B cell (primary cell): Measurements from ENCODE around the gene EML1. TPM values are rescaled to one million over a fixed set of nuclear protein-coding genes. Genes with fewer than 3 reads are reported as not detected.

Experiments used
- ATAC-seq: fragments of 200-7000 bp; cut with Tn5 transposase; one replicate; pipeline ENCODE4 v1.10.0; 2021; ENCODE audit warnings: low read depth, mild to moderate bottlenecking, moderate number of reproducible peaks, moderate library complexity
- CTCF ChIA-PET: fragments of 350-600 bp; sonication (Branson Sonifier 250); formaldehyde crosslinking; loops from one replicate; lab custom pipeline; 2021; ENCODE audit warnings: antibody characterized with exemption, inconsistent platforms; lab: Charles Lee
- POLR2A ChIA-PET: fragments of 350-600 bp; sonication (Branson Sonifier 250); formaldehyde crosslinking; loops from one replicate; lab custom pipeline; 2021; ENCODE audit warnings: antibody characterized with exemption; lab: Charles Lee
- DNase-seq: peaks from one replicate; pipeline ENCODE4 v3.0.0; 2013
- H2AFZ ChIP-seq: 2 replicates; pipeline ENCODE4 v1.6.1; 2012; ENCODE audit warnings: mild to moderate bottlenecking, low read depth, low read length; ENCODE audit not compliant: insufficient read depth, poor library complexity, severe bottlenecking
- H3K27ac ChIP-seq, 2 donors: 1 replicate in 1 of 2; 2 replicates in 1 of 2; pipeline ENCODE4 v1.5.1; 2012 to 2013; ENCODE audit warnings: low read length in 2 of 2, mild to moderate bottlenecking in 2 of 2, moderate library complexity in 1 of 2
- H3K27me3 ChIP-seq, 4 experiments: fragments of 200-600 bp in 1 of 4; sonication (generic) in 1 of 4; replicated peaks in 1 of 4; 1 replicate in 2 of 4; 2 replicates in 2 of 4; pipeline versions ENCODE4 v1.6.1 to v1.7.0; 2013 to 2016; ENCODE audit warnings: low read length in 3 of 4, mild to moderate bottlenecking in 2 of 4, mixed read lengths in 1 of 4, moderate library complexity in 1 of 4; ENCODE audit not compliant: insufficient read depth in 4 of 4, control insufficient read depth in 3 of 4; ENCODE audit errors: control extremely low read depth in 1 of 4
- H3K36me3 ChIP-seq, 2 experiments: replicated peaks in 1 of 2; 1 replicate in 1 of 2; 2 replicates in 1 of 2; pipeline versions ENCODE4 v1.6.1 to v1.7.1; 2013; ENCODE audit warnings: low read length in 1 of 2; ENCODE audit not compliant: insufficient read depth in 2 of 2, control insufficient read depth in 1 of 2; ENCODE audit errors: control extremely low read depth in 1 of 2, extremely low read depth in 1 of 2
- H3K4me1 ChIP-seq, 2 donors: fragments of 200-600 bp in 1 of 2; sonication (generic) in 1 of 2; 1 replicate in 1 of 2; 2 replicates in 1 of 2; pipeline versions ENCODE4 v1.5.1 to v1.6.1; 2013 to 2017; ENCODE audit warnings: low read length in 2 of 2; ENCODE audit not compliant: control insufficient read depth in 2 of 2, insufficient read depth in 2 of 2
- H3K4me2 ChIP-seq: replicated peaks from 2 replicates; pipeline ENCODE3; 2012; ENCODE audit warnings: mild to moderate bottlenecking, low read depth, low read length; ENCODE audit not compliant: poor library complexity, severe bottlenecking
- H3K4me3 ChIP-seq, 5 experiments: fragments of 200-600 bp in 1 of 5; sonication (generic) in 1 of 5; 1 replicate in 3 of 5; 2 replicates in 2 of 5; pipeline versions ENCODE4 v1.5.1 to v1.7.0; 2011 to 2016; ENCODE audit warnings: low read length in 4 of 5, mild to moderate bottlenecking in 4 of 5, low read depth in 2 of 5, control low read depth in 1 of 5, moderate library complexity in 1 of 5; ENCODE audit not compliant: insufficient read depth in 1 of 5; ENCODE audit errors: control extremely low read depth in 1 of 5, extremely low read depth in 1 of 5
- H3K79me2 ChIP-seq: fragments of 200-600 bp; sonication (generic); one replicate; pipeline ENCODE4 v1.6.0; 2016; ENCODE audit warnings: low read length; ENCODE audit not compliant: control insufficient read depth, insufficient read depth
- H3K9ac ChIP-seq: fragments of 200-600 bp; sonication (generic); 2 replicates; pipeline ENCODE4 v1.6.1; 2017; ENCODE audit warnings: mild to moderate bottlenecking, low read length, moderate library complexity
- H3K9me3 ChIP-seq, 3 donors: one replicate each; pipeline versions ENCODE4 v1.6.1 to v1.7.1; 2013; ENCODE audit warnings: low read length in 2 of 3; ENCODE audit not compliant: control insufficient read depth in 2 of 3, insufficient read depth in 1 of 3; ENCODE audit errors: control extremely low read depth in 1 of 3
- H4K20me1 ChIP-seq: 2 replicates; pipeline ENCODE4 v1.6.0; 2012; ENCODE audit warnings: mild to moderate bottlenecking, low read length; ENCODE audit not compliant: insufficient read depth, control insufficient read depth, poor library complexity, severe bottlenecking
- H3K27ac Mint-ChIP-seq: one replicate; pipeline ENCODE4 v1.8.0; 2021; ENCODE audit warnings: mixed read lengths
- H3K27me3 Mint-ChIP-seq: one replicate; pipeline ENCODE4 v1.8.0; 2021; ENCODE audit warnings: mixed read lengths
- H3K4me1 Mint-ChIP-seq: one replicate; pipeline ENCODE4 v1.8.0; 2021; ENCODE audit warnings: mixed read lengths
- H3K4me3 Mint-ChIP-seq: one replicate; pipeline ENCODE4 v1.8.0; 2021; ENCODE audit warnings: mixed read lengths
- H3K9me3 Mint-ChIP-seq: one replicate; pipeline ENCODE4 v1.8.0; 2022; ENCODE audit warnings: mixed read lengths; ENCODE audit not compliant: insufficient read depth
- CTCF ChIP-seq: fragments of 200-600 bp; IDR thresholded peaks from one replicate; pipeline ENCODE4 v1.8.0; 2022; ENCODE audit warnings: antibody characterized with exemption, mild to moderate bottlenecking
- EZH2 ChIP-seq: IDR thresholded peaks from 2 replicates; pipeline ENCODE4 v1.6.1; 2012; ENCODE audit warnings: borderline replicate concordance, low read depth, mild to moderate bottlenecking, moderate library complexity, low read length; ENCODE audit not compliant: insufficient read depth, poor library complexity, severe bottlenecking
- WGBS: methylation state at CpG from one replicate; pipeline ENCODE4 v1.1.5; 2013; ENCODE audit warnings: missing lambda C conversion rate; ENCODE audit not compliant: insufficient coverage; 5-methylcytosine and 5-hydroxymethylcytosine counted together
- intact Hi-C: fragments of 100-400 bp; cut with micrococcal nuclease; formaldehyde crosslinking; loops from one replicate; pipeline ENCODE4 v1.10.0; 2022
- polyA plus RNA-seq: library from polyadenylated mRNA; depleted of rRNA; stranded (reverse); fragments of >200 nt; gene quantifications from 2 replicates; pipeline ENCODE4 v1.2.3, GENCODE V29; 2012
- total RNA-seq, 2 donors: library from RNA; stranded (reverse); fragments of 120-200 nt in 1 of 2; gene quantifications; 1 replicate in 1 of 2; 2 replicates in 1 of 2; pipeline versions ENCODE4 v1.2.3 to v1.2.4, GENCODE V29; 2013 to 2022

EML1 gene
- total and polyA plus RNA-seq, 2 donors (not counting 1 experiment from before 2014, with no cell fraction given), result not detected

- ATAC-seq (no peak), DNase-seq (no peak)
- TF ChIP-seq EZH2 (no peak), CTCF (no peak)
- no peaks in the 10 kb centered on the region for H3K4me1 ChIP-seq
- peaks cover 55% of the 10 kb centered on the region for H3K27me3 Mint-ChIP-seq
- H3K27ac Mint-ChIP-seq, result no peak overlapping the region
- ChIA-PET CTCF (no interaction called here), POLR2A (no interaction called here)
- H3K9me3 Mint-ChIP-seq, result no peaks in the 10 kb centered on the region
- H2AFZ ChIP-seq, result no peak overlapping the region
- 70% methylated on average over 6 of the region's 6 CpGs for WGBS
- H3K9me3 ChIP-seq, result no peaks in the 10 kb centered on the region
- peaks cover 0 to 5% (median 0%) of the 10 kb centered on the region in 4 experiments for H3K27me3 ChIP-seq
- no peaks in the 10 kb centered on the region for H3K36me3 ChIP-seq
- H3K4me1 Mint-ChIP-seq, result no peaks in the 10 kb centered on the region
- no peak overlapping the region for H3K4me3 ChIP-seq
- no peak overlapping the region for H3K4me2 ChIP-seq
- intact Hi-C loops, result no loop called here
- no peak overlapping the region for H3K9ac ChIP-seq
- no peaks in the 10 kb centered on the region for H4K20me1 ChIP-seq
- H3K27ac ChIP-seq, result no peak overlapping the region
- no peak overlapping the region for H3K4me3 Mint-ChIP-seq
- no peaks in the 10 kb centered on the region for H3K79me2 ChIP-seq
These were observed 22.5 kb downstream of the EML1 start for GRCh38 chr14:99815696-99816095.

DNA sequence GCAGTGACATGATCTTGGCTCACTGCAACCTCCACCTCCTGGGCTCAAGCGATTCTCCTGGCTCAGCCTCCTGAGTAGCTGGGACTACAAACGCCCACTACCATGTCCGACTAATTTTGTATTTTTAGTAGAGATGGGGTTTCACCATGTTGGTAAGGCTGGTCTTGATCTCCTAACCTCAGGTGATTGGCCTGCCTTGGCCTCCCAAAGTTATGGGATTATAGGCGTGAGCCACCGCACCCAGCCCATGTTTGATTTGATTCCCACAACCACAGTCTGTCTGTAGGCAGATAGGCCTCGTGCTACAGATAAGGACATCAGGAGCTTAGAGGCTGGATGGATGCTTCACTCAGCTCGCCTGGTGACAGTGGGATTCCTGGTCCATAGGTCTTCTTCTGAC lies 23.0 kb downstream of the EML1 start:
- DNase-seq, result no peak
- ChIA-PET CTCF (no interaction called here), POLR2A (no interaction called here)
- Histone ChIP-seq H3K4me3 (no peak overlapping the region), H3K4me2 (no peak overlapping the region), H3K36me3 (no peaks in the 10 kb centered on the region), H3K27me3 (peaks cover 0 to 8% (median 0%) of the 10 kb centered on the region in 4 experiments), H3K4me1 (no peaks in the 10 kb centered on the region), H3K9ac (no peak overlapping the region), H3K79me2 (no peaks in the 10 kb centered on the region), H4K20me1 (no peaks in the 10 kb centered on the region), H3K27ac (no peak overlapping the region), H3K9me3 (no peaks in the 10 kb centered on the region), H2AFZ (no peak overlapping the region)
- WGBS, result 95% methylated on average over 6 of the region's 7 CpGs
- intact Hi-C loops, result no loop called here
- Mint-ChIP-seq H3K4me3 (no peak overlapping the region), H3K27me3 (peaks cover 52% of the 10 kb centered on the region), H3K4me1 (no peaks in the 10 kb centered on the region), H3K9me3 (no peaks in the 10 kb centered on the region), H3K27ac (no peak overlapping the region)
- ATAC-seq, result no peak
- TF ChIP-seq CTCF, result no peak
- no peak for TF ChIP-seq EZH2
